Endothelial cell of umbilical vein (primary cell): Measurements from ENCODE around the gene SMAD6. TPM values are rescaled to one million over a fixed set of nuclear protein-coding genes. Genes with fewer than 3 reads are reported as not detected.

Experiments
- BruUV-seq: library from RNA; stranded (reverse); fragments of 400-500 nt; replicated peaks from 2 replicates; lab custom pipeline; 2021; lab: Mats Ljungman, UMichigan
- CTCF ChIA-PET: fragments of 300-600, 350-600 bp; sonication (Branson Sonifier 250); formaldehyde crosslinking; loops from one replicate; lab custom pipeline; 2021; ENCODE audit warnings: antibody characterized with exemption, inconsistent platforms; lab: Charles Lee
- POLR2A ChIA-PET: fragments of 300-600, 350-600 bp; sonication (Branson Sonifier 250); formaldehyde crosslinking; loops from one replicate; lab custom pipeline; 2021; ENCODE audit warnings: antibody characterized with exemption, inconsistent platforms; lab: Charles Lee
- DNase-seq: peaks from one replicate; pipeline ENCODE4 v3.0.0-alpha.2; 2011; ENCODE audit warnings: low read depth, low spot score
- FAIRE-seq: peaks from 2 replicates; lab custom pipeline; 2011; peaks lifted over from hg19 to GRCh38; lab: Jason Lieb, UNC
- H2AFZ ChIP-seq: 2 replicates; pipeline ENCODE4 v1.6.0; 2012; ENCODE audit warnings: low read depth, low read length, control low read depth, inconsistent platforms
- H3K27ac ChIP-seq: 2 replicates; pipeline ENCODE4 v1.5.1; 2011; ENCODE audit warnings: low read depth, mild to moderate bottlenecking, control low read depth, low read length, moderate library complexity; ENCODE audit not compliant: insufficient read depth
- H3K27me3 ChIP-seq, 2 experiments: 2 replicates each; pipeline versions ENCODE4 v1.6.0 to v1.6.1; 2011; ENCODE audit warnings: low read length in 2 of 2, mixed read lengths in 1 of 2; ENCODE audit not compliant: control insufficient read depth in 2 of 2, insufficient read depth in 2 of 2
- H3K36me3 ChIP-seq, 2 experiments: 2 replicates in 1 of 2; 3 replicates in 1 of 2; pipeline ENCODE4 v1.5.1; 2011; ENCODE audit warnings: low read length in 2 of 2, mild to moderate bottlenecking in 1 of 2, moderate library complexity in 1 of 2; ENCODE audit not compliant: control insufficient read depth in 2 of 2, insufficient read depth in 2 of 2; ENCODE audit errors: extremely low read depth in 1 of 2
- H3K4me1 ChIP-seq: 3 replicates; pipeline ENCODE4 v1.5.1; 2011; ENCODE audit warnings: mild to moderate bottlenecking, low read length; ENCODE audit not compliant: control insufficient read depth, insufficient read depth; ENCODE audit errors: extremely low read depth
- H3K4me2 ChIP-seq: 2 replicates; pipeline ENCODE4 v1.6.1; 2011; ENCODE audit warnings: low read length, control low read depth, mixed read lengths; ENCODE audit not compliant: insufficient read depth
- H3K4me3 ChIP-seq, 3 experiments: fragments of 200-600 bp in 1 of 3; sonication (generic), shearing (Covaris generic) in 1 of 3; replicated peaks in 1 of 3; 2 replicates each; pipeline ENCODE4 v1.5.1; 2011 to 2016; ENCODE audit warnings: control low read depth in 3 of 3, low read length in 3 of 3, mild to moderate bottlenecking in 2 of 3, inconsistent platforms in 1 of 3, low read depth in 1 of 3, moderate library complexity in 1 of 3; ENCODE audit not compliant: insufficient read depth in 1 of 3
- H3K79me2 ChIP-seq: 2 replicates; pipeline ENCODE4 v1.6.0; 2012; ENCODE audit warnings: low read length, inconsistent platforms; ENCODE audit not compliant: control insufficient read depth, insufficient read depth
- H3K9ac ChIP-seq: replicated peaks from 2 replicates; pipeline ENCODE3; 2011; ENCODE audit warnings: low read length, control low read depth; ENCODE audit not compliant: insufficient read depth; ENCODE audit errors: extremely low read depth
- H3K9me1 ChIP-seq: replicated peaks from 3 replicates; pipeline ENCODE4 v1.6.0; 2011; ENCODE audit warnings: mild to moderate bottlenecking, low read length; ENCODE audit not compliant: control insufficient read depth, insufficient read depth; ENCODE audit errors: extremely low read depth
- H3K9me3 ChIP-seq: replicated peaks from 2 replicates; pipeline ENCODE4 v1.5.1; 2012; ENCODE audit warnings: low read length, inconsistent platforms; ENCODE audit not compliant: control insufficient read depth, insufficient read depth
- H4K20me1 ChIP-seq: replicated peaks from 2 replicates; pipeline ENCODE3; 2011; ENCODE audit warnings: mild to moderate bottlenecking, low read length; ENCODE audit not compliant: control insufficient read depth, insufficient read depth; ENCODE audit errors: extremely low read depth
- EZH2 ChIP-seq: IDR thresholded peaks from 2 replicates; pipeline ENCODE4 v1.6.1; 2012; ENCODE audit warnings: borderline replicate concordance, low read depth, mild to moderate bottlenecking, moderate library complexity, low read length, inconsistent platforms; ENCODE audit not compliant: severe bottlenecking
- FOS ChIP-seq: IDR thresholded peaks from 2 replicates; pipeline ENCODE4 v1.6.1; 2011; ENCODE audit warnings: mild to moderate bottlenecking, low read length, moderate library complexity, borderline replicate concordance; ENCODE audit not compliant: insufficient read depth
- GATA2 ChIP-seq: IDR thresholded peaks from 2 replicates; pipeline ENCODE4 v1.7.0; 2011; ENCODE audit warnings: low read depth, mild to moderate bottlenecking, moderate library complexity, mixed read lengths, low read length; ENCODE audit not compliant: insufficient read length, insufficient read depth
- JUN ChIP-seq: IDR thresholded peaks from 2 replicates; pipeline ENCODE4 v1.6.1; 2011; ENCODE audit warnings: borderline replicate concordance, low read depth; ENCODE audit not compliant: insufficient read length, insufficient read depth
- MYC ChIP-seq: IDR thresholded peaks from one replicate; pipeline ENCODE4 v1.6.1; 2011; ENCODE audit warnings: mild to moderate bottlenecking, low read depth, low read length
- POLR2A ChIP-seq: IDR thresholded peaks from 2 replicates; pipeline ENCODE4 v1.6.1; 2012; ENCODE audit warnings: low read depth, mild to moderate bottlenecking, control low read depth, low read length
- POLR2AphosphoS5 ChIP-seq: IDR thresholded peaks from 2 replicates; pipeline ENCODE4 v1.6.1; 2012; ENCODE audit warnings: low read depth, mild to moderate bottlenecking, control low read depth, low read length, moderate library complexity; ENCODE audit not compliant: insufficient read depth
- dilution Hi-C: fragments of 300-500 bp; cut with MboI; formaldehyde crosslinking; loops from one replicate; pipeline ENCODE4 v1.15.0; 2019; ENCODE audit warnings: low sequenced_read_pairs; ENCODE audit not compliant: extremely low pct_ligation_motif_present
- intact Hi-C: fragments of 100-400 bp; cut with micrococcal nuclease; formaldehyde crosslinking; loops from one replicate; pipeline ENCODE4 v1.10.0; 2022
- polyA plus RNA-seq, 4 experiments: library from polyadenylated mRNA; depleted of rRNA in 3 of 4; stranded (reverse) in 3 of 4; unstranded in 1 of 4; fragments of >200 nt; gene quantifications; 2 replicates each; pipeline versions ENCODE4 v1.2.1 to v1.2.3, GENCODE V29; 2011 to 2012; ENCODE audit warnings: missing spikeins in 1 of 4
- total RNA-seq: library from RNA; stranded (reverse); gene quantifications from 2 replicates; pipeline ENCODE4 v1.2.3, GENCODE V29; 2021
- TF ChIP-seq, protein P1 (sequence below), 2 donors: IDR thresholded peaks; 1 replicate in 1 of 2; 2 replicates in 1 of 2; pipeline ENCODE4 v1.5.1; 2011; ENCODE audit warnings: low read length in 2 of 2, mild to moderate bottlenecking in 2 of 2, moderate library complexity in 2 of 2, control low read depth in 1 of 2, inconsistent platforms in 1 of 2, low read depth in 1 of 2; ENCODE audit not compliant: insufficient read depth in 1 of 2; ENCODE audit errors: extremely low read depth in 1 of 2

The SMAD6 gene
- total and polyA plus RNA-seq, 2 donors (not counting 3 experiments of a cell fraction or from before 2014, with no cell fraction given) = 7.3 to 12.5 TPM

DNA sequence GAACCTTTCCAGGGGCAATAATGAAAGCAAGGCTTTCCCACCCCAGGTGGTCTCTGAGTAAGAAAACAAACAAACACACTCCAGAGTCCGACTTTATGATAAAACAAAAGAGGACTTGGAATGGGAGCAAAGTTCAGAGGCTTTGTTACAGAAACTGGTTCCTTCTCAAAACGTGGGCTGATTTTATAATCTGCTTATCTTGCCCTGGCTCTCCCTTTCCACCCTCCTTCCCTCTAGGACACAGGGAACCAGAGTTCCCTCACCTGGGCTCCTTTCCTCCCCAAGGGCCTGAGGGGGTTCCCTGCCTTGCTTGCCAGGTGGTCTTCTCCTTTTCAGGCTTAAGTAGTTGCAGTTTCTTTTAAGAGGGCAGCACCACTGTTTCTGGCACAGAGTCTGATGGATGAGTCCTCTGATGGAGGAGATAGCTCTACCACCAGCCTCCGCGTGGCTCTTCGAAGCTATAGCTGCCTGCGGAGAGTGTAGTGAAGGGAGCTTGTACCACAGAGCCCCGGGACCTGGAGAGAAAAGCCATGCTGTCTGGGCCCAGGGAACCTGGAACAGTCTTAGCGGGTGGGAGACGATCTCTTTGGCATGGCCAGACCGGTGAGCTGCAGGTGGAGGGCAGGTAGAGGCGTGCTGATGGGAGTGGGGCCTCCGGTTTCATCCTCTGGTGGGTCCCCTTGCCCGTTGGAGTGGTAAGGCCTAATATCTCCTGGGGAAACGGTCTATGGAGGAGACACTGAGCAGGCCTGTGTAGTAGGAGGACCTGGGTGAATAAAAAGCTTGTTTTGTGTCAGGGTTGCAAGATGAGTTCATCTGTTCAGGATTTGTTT, 68.7 kb downstream of the SMAD6 start:
- intact Hi-C loops (no loop called here), dilution Hi-C loops (no loop called here)
- ChIA-PET POLR2A (no interaction called here), CTCF (interaction anchor here (0.9 to 7.3 kb wide), 9 partner anchors 10 to 167 kb away, joined by 3 to 118 read pairs (median 6); partner anchors contain the start of gene SMAD6)
- Histone ChIP-seq H3K79me2 (peaks cover 16% of the 10 kb centered on the region), H3K27me3 (no peaks in the 10 kb centered on the region), H3K9me1 (no peaks in the 10 kb centered on the region), H3K4me1 (peaks cover 37% of the 10 kb centered on the region), H3K9me3 (no peaks in the 10 kb centered on the region), H3K9ac (no peak overlapping the region), H4K20me1 (no peaks in the 10 kb centered on the region), H3K36me3 (no peaks in the 10 kb centered on the region), H3K4me3 (no peak overlapping the region), H3K27ac (no peak overlapping the region), H2AFZ (no peak overlapping the region), H3K4me2 (no peak overlapping the region)
- TF ChIP-seq JUN (no peak), POLR2A (no peak), GATA2 (no peak), FOS (no peak), EZH2 (no peak), POLR2AphosphoS5 (no peak), MYC (no peak)
- TF ChIP-seq, protein P1, sequence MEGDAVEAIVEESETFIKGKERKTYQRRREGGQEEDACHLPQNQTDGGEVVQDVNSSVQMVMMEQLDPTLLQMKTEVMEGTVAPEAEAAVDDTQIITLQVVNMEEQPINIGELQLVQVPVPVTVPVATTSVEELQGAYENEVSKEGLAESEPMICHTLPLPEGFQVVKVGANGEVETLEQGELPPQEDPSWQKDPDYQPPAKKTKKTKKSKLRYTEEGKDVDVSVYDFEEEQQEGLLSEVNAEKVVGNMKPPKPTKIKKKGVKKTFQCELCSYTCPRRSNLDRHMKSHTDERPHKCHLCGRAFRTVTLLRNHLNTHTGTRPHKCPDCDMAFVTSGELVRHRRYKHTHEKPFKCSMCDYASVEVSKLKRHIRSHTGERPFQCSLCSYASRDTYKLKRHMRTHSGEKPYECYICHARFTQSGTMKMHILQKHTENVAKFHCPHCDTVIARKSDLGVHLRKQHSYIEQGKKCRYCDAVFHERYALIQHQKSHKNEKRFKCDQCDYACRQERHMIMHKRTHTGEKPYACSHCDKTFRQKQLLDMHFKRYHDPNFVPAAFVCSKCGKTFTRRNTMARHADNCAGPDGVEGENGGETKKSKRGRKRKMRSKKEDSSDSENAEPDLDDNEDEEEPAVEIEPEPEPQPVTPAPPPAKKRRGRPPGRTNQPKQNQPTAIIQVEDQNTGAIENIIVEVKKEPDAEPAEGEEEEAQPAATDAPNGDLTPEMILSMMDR (IDR thresholded peaks at IDR 0.05; ENCODE audit: extremely low read depth in 1 of 2, insufficient read depth in 1 of 2, low read depth in 1 of 2, low read length in 2 of 2) = no peak
- DNase-seq = no peak
- BruUV-seq = no TSS peak
- FAIRE-seq = peak; percentile 57
